AG08395 (cell line): ENCODE results near the gene SGSH.

Source experiments
- DNase-seq: peaks from one replicate; pipeline ENCODE4 v3.0.0; 2012; ENCODE audit warnings: mixed read lengths, low spot score

SGSH gene

GRCh38 chr17:80183581-80184422 lies 36.3 kb downstream of the SGSH start:
- no peak for DNase-seq

DNA sequence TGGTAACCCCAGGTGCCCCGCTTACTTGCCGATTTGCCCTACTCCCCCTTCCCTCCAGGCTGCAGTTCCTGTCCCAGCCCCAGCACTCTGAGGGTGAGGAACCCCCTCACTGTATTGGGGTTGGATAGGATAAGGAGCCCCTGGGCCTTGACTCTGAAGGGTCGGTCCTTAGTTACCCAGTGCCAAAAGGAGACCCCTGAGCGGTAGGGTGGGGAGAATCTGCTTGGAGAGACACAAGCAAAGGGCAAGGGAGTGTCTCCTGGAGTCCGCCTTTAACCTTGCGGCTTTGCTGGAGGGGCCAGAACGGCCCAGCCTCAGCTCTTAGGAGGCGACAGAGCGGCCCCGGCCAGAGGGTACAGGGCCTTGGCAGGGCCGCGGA lies 37.3 kb downstream of the SGSH start:
- no peak for DNase-seq

DNA sequence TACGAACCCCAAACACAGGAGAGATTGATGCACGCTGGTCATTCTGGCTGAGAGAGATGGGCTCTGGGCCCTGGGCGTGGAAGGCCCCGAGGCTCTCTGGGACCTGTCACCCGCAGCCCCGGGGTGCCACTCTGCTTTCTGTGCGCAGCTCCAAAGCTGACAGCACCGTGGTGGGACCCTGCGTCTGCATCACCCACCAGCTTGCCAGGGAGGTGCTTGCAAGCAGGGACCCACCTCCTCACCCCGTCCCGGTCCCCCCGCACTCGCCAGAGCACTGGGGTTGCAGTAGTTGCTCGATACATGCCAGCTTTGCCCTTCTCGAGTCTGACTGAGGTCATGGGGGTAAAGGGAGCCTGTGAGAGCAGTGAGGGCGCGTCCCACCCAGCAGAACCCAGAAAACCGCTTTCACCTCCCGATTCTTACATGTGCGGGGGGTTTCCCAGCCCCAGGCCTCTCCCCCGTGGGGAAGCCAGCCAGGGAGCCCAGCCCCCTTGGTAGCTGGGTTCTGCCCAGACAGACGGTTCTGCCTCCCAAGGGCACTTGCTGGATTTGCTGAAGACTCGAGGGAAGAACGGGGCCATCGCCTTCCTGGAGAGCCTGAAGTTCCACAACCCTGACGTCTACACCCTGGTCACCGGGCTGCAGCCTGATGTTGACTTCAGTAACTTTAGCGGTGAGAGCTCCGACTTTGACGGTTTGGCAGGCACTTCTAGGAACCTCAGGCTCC lies 37.9 kb downstream of the SGSH start:
- DNase-seq: no peak

- no peak for DNase-seq
These were observed 38.7 kb downstream of the SGSH start for GRCh38 chr17:80181431-80181830.

GRCh38 chr17:80180192-80180591 lies 39.9 kb downstream of the SGSH start:
- DNase-seq: no peak

- no peak for DNase-seq
These were observed 42.0 kb downstream of the SGSH start for GRCh38 chr17:80177986-80178595.

DNA sequence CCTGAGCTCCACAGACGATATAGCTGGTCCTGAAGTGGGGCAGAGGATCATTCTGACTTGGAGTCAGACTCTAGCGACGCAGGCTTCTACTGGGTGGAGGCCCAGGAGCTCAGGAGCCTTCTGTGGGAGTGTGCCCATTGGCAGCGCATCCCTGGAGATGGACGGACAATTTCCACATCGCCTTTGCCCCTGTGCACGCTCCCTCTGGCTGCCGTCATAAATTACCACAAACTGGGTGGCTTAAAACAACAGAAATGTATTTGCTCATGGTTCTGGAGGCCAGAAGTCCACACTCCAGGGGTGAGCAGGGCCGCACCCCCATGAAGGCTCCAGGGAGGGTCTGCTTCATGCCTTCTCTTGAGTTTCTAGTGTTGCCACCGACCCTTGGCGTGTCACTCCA lies 43.4 kb downstream of the SGSH start:
- DNase-seq: no peak

DNA sequence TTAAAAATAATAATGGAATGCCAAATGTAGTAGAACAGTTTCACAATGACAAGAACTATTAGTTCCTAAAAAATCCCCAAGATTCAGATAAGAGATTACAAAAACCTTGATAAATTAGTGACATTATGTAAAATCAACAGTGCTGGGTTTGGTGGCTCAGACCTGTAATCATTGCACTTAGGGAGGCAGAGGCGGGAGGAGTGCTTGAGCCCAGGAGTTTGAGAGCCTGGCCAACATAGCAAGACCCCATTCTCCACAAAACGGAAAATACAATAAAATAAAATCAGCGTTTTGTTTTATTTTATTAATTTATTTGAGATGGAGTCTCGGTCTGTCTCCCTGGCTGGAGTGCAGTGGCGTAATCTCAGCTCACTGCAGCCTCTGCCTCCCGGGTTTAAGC lies 46.2 kb downstream of the SGSH start:
- DNase-seq: no peak

DNA sequence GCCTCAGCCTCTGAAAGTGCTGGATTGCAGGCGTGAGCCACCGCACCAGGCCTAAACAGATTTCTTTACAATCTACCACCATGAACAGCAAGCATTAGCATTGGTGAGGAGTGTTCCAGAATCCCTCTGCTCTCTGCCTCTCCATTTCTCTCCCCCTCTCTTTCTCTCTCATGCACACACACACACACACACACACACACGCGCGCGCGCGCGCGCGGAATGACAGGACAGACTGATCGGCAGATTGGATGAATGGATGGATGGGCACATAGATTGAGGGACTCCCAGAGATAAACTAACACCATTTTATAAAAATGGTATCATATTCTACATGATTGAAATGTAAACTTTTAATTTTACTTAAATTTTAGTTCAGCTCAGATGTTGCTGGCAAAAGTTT lies 47.0 kb downstream of the SGSH start:
- DNase-seq: no peak

GRCh38 chr17:80171681-80172080 lies 48.5 kb downstream of the SGSH start:
- no peak for DNase-seq

- no peak for DNase-seq
These were observed 50.2 kb downstream of the SGSH start, which contains the start of gene CARD14 for GRCh38 chr17:80169784-80170500. CARD14 (plus strand) TSS chr17:80170030; CDS start chr17:80181439, 11,409 bp downstream.

DNA sequence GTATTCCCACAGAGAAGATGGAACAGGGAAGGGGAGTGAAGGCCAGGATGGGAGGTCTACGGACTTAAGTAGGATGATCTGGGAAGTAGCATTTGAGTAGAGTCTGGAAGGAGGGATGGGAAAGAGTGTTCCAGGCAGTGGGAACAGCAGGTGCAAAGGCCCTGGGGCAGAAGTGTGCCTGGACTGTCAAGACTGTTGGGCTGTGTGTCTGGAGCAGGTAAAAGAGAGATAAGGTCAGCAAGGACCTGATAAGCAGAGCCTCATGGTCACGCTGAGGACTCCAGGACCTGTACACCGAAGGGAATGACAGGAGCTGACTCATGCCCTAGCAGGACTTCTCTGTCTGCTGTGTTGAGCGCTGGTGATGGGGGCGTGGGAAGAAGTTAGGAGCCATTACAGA lies 51.0 kb downstream of the SGSH start:
- DNase-seq: no peak

GRCh38 chr17:80168371-80168770 lies 51.8 kb downstream of the SGSH start:
- no peak for DNase-seq

DNA sequence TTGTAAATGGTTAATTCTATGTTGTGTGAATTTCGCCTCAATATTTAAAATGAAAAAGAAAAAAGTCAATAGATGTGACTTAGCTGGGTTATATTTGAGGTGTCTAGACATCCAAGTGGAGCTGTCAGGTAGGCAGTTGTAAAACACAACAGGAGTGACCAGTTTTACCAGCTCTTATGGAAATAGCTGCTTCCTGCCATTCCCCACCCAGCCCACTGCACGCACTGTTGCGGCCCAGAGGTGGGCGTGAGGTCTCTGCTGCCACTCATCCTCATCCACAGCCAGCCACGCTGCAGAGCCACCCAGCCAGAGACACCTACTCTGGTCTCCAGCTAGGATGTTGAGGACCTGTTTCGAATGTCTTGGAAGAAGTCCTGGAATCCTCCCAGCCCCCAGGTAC lies 53.7 kb downstream of the SGSH start:
- DNase-seq: no peak

GRCh38 chr17:80164185-80164584 lies 55.9 kb downstream of the SGSH start:
- DNase-seq: no peak

GRCh38 chr17:80163336-80163735 lies 56.8 kb downstream of the SGSH start:
- no peak for DNase-seq

DNA sequence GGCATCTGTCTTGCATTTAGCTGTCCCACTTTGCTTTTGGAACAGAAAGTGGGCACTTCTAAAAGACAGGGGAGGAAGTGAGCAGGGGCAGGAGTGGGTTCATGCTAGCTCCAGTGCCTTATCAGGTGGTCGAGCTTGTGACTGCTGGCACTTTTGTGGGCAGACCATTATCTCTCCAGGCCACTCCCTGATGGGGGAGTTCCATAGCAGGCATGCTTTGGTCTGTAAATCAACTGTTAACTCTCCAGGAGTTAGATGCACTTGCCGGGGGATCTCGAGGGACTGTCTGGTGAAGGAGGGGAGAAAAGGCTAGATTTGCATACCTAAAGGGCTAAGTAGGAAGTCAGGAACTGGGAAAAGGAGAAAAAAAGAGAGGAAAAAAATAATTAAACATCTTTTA lies 59.6 kb downstream of the SGSH start:
- DNase-seq: no peak
